ENCODE results near the gene DNM2.

Gene DNM2

DNA sequence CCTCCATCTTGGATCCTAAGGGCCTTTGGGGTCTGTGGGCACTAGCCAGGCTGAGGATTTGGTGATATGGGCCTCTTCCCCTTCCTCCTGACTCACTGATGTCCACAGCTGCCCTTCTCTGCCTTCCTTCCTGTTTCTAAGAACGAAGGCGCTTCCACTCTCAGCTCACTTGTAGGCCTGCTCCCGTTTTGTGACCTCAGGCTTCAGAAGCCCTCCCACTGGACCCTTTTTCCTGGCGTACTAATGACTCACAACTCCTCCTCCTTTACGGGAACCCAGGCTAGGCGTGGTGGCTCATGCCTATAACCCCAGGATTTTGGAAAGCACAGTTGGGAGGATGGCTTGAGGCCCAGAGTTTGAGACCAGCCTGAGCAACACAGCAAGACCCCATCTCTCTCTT lies 62.5 kb downstream of the DNM2 start:
- DNase-seq (ENCODE audit: low read depth) = no peak

DNA sequence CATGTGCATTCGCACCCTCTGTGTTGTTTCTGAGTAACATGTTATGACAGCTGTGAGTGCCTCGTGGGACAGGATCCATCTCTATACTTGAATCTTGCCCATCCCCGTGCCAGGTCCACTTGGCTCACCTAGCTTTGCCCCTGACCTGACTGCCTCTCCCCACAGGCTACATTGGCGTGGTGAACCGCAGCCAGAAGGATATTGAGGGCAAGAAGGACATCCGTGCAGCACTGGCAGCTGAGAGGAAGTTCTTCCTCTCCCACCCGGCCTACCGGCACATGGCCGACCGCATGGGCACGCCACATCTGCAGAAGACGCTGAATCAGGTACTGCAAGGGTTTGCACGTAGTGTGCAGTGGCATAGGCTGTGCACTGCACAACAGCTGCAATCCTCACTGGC lies 64.9 kb downstream of the DNM2 start:
- no peak for DNase-seq (ENCODE audit: low read depth)

DNA sequence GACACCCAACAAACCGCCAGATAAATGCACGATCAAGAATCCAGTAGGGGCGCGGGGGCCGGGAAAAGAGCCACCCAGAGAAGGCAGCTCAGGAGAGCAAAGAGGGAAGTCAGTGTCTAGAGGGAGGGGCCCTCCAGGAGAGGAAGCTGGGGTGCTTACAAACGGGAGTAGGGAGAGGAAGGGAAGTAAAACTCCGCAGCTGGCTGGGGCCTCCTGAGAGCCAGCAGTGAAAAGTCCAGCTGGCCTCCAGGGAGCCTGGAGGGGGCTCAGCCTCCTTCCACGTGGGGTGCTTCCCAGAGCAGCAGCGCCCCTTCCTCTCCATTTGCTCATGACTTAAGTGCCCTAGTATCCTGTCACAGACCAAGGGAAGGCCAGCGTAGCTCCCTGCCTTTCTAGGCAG lies 66.4 kb downstream of the DNM2 start:
- DNase-seq (ENCODE audit: low read depth) = no peak

DNA sequence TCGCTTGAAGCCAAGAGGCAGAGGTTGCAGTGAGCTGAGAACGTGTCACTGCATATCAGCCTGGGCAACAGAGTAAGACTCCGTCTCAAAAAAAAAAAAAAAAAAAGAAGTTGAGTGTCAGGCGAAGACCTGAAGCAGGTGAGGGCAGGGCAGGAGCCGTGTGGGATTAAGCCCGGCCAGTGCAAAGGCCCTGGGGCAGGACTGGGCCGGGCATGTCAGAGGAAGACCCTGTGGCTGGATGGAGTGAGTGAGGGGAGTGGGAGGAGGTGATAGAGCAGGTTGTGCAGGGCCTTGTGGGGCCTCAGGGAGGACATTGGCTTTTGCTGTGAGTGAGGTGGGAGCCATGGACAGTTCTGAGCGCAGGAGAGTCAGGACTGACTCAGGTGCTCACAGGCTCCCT lies 70.3 kb downstream of the DNM2 start:
- DNase-seq (ENCODE audit: low read depth) = no peak

DNA sequence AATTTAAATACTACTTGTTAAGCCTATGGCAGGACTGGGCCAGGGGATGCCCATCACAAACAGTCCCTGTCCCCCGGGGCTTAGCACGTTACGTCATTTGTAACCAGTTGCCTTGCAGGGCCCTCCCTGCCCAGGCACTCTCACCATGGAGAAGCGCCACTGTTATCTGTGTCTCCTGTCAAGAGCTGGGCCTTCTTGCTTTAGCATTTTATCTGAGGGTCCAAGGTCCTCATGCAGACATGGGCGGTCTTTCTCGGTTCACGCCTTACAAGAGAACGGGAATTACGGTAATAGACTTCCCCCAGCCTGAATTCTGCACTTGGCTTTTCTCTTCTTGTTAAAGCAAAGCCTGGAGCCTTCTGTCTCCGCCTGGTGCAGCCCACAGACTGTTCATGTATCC lies 72.0 kb downstream of the DNM2 start:
- DNase-seq (ENCODE audit: low read depth) = no peak

DNA sequence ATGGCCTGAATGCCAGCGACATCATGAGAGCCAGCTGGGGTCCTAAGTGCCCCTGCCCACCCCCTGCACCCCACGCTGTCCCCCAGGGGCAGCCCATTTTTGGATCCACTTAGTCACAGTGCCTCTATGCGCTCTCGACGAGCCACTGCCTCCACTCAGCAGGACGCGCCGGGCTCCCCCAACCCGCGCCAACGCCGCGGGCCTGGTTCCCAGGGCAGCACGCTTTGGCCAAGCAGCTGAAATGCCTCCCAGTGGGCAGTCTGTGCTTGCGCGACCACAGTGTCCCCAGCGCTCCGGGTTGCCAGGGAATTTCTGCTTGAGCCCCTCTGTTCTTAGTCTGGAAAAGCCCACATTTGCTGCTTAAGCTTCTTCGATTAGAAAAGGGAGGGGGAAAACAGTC lies 78.8 kb downstream of the DNM2 start:
- DNase-seq (ENCODE audit: low read depth) = no peak

DNA sequence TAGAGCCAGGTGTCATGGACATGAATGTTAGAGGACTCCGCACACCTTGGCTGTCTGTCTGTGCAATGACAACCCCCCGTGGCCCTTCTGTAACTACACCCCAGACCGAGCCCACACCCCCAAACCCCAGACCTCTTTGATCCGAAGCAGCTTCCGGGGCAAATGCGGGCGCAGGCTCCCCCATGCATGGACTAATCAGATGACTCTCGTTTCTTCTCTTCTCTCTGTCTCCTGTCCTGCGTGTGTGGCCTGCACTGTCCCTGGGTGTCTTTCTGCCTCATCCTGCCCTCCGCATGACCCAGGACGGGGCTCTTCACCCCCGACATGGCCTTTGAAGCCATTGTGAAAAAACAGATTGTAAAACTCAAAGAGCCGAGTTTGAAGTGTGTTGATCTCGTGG lies 79.2 kb downstream of the DNM2 start:
- DNase-seq (ENCODE audit: low read depth) = peak; percentile 12

DNA sequence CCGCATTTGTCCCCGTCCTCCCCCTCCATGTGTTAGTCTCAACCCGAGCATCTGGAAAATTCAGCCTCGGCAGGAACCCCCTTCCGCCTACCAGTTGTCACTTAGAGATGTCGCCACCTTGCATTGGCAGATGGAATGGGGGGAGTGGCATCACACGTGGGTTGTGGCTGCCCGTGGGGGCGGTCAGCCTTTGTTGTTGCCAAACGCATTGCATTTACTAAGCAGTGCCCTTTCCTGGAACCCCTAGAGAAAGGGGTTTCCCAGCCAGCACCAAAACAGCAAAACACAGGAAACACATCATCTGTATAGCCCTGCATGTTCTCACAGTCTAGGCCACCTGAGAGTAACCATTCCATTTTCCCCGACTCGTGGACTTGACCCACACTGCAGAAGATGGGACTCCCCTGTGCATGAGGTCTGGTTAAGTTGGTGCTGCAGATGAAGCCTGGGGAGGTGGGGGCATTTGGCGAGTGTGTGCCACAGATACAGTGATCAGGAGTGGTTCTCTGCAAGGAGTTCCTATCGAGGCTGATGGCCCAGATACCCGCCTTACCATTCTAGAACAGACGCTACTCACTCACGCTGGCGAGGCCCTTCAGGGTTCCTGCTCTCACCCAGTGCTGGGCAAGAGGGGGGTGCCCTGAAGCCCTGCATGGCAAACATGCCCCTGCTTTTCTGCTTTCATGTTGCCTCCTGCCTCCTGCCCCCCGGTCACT lies 79.8 kb downstream of the DNM2 start:
- peak; percentile 79 for DNase-seq (ENCODE audit: low read depth)

DNA sequence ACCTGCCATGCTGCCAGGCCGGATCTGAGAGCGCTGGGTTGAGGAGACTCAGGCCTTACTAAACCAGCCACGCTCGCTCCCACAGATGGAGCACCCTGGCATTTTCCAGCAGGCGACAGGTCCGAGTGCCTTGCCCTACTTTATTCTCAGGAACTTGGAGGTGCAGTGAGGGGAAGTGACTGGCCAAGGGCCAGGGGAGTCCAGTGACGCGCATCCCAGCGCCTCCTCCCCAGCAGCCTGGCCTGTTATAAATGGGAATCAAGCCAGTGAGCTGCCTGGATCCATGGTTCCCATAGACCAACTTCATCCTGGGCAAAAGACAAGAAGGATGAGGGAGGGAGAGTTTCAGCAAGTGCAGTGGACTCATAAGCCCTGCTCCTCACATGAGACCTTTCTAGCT lies 82.6 kb downstream of the DNM2 start:
- no peak for DNase-seq (ENCODE audit: low read depth)

DNA sequence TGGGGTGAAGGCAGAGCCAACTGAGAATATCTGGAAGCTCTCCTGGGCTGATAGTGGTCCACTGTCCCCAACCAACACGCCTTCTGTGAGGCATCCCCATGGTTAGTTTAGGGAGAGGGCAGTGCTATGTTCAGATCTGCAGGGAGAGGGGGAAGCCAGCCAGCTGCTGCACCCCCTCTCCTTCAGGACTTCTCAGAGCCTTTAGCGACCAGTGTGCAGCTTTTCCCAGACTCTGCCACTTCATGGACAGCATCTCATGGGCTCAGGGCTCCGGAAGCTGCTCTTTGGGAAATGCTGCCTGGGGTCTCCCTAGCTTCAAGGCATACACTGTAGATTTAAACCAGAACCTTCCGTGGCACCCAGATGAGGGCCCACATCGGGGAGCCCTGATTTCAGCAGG lies 84.6 kb downstream of the DNM2 start:
- DNase-seq (ENCODE audit: low read depth) = no peak

DNA sequence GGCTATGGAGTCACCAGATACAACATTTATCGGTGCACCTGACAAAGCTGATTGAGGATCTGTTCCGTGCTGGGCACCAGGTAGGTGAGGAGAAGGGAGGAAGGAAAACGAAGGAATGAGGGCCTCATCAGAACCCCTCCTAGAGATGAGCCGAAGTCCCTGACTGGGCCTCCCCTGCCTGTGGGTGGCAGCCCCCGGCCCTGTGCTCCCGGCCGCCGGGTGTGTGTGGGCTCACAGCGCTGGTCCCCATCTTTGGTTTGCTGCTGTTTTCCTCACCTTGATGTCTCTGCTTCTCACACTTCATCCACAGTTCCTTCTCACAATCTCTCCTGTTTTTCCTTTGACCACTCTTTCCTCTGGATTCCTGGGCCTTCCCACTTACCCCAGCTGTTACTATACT lies 85.4 kb downstream of the DNM2 start:
- DNase-seq (ENCODE audit: low read depth) = no peak

DNA sequence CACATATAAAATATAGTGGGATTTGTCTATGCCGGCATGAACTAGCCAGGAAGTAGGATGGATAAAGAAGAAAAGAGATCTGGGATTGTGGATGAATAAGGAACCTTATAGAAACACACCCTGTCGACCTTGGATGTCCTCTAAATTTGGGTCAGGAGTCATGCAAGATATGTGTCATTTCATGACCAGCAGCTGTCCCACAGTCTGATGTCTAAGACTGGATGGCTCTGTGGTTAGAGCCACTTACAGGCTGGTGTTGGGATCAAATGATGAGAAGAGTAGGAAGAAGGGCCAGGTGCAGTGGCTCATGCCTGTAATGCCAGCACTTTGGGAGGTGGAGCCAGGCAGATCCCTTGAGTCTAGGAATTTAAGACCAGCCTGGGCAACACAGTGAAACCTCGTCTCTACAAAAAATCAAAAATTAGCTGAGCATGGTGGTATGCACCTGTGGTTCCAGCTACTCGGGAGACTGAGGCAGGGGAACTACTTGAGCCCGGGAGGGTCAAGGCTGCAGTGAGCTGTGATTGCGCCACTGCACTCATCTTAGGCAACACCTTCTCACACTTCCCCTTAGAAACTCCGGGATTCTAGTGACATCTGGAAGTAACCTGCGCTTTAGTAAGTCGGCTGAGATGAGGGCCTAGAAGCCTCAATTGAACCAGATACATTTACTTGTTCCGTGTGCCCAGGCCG lies 87.3 kb downstream of the DNM2 start:
- no peak for DNase-seq (ENCODE audit: low read depth)

DNA sequence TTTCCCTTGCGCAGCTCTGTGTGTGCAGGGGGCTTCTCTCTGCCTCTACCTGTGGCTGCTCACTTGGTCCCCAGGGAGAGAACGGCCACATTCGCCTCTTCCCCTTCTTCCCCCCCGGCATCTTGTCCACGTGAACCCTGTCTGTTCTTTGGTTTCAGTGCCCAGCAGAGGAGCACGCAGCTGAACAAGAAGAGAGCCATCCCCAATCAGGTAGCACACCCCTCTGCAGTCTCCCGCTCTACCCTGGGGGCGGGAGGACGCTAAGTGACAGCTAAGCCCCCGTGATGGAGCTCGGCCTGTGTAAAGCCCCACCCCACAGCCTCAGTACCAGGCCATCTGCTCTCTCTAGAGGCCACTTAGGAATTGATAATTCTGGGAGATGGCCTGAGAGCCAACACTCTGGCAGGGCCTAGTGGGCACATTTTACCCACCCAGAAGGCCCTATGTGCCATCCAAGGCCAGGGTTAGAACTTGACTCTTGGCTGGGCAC lies 87.9 kb downstream of the DNM2 start:
- DNase-seq (ENCODE audit: low read depth) = no peak

DNA sequence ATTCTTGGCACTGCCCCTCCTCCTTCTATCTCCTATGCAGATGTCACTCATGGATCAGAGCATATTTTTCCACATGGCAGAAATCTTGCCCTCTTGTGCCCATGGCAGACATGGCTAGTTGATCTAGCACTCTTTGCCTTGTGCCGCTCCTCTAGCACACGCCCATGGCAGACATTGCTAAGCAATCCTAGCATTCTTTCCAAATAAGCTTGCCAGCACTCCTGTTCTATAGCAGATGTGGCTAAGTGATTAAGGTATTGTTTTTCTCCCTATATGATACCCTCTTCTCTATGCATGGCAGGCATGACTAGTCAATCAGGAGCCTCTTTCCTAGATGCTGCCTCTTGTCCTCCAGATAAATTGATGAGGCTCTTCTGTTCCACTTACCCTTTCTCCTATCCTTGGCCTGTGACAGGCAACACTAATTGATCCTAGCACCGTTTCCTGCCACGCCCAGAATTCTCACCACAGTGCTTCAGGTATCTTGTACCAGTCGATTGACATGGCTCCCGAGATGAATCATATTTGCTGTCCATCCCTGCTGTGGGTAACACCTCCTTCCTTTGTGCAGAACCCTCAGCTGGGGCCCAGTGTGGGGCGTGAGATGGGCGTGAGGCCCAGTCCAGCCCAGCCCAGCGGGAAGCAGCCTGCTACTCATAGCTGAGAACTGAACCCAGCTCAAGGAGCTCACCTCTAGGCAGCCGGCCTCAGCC lies 91.2 kb downstream of the DNM2 start:
- DNase-seq (ENCODE audit: low read depth) = no peak

DNA sequence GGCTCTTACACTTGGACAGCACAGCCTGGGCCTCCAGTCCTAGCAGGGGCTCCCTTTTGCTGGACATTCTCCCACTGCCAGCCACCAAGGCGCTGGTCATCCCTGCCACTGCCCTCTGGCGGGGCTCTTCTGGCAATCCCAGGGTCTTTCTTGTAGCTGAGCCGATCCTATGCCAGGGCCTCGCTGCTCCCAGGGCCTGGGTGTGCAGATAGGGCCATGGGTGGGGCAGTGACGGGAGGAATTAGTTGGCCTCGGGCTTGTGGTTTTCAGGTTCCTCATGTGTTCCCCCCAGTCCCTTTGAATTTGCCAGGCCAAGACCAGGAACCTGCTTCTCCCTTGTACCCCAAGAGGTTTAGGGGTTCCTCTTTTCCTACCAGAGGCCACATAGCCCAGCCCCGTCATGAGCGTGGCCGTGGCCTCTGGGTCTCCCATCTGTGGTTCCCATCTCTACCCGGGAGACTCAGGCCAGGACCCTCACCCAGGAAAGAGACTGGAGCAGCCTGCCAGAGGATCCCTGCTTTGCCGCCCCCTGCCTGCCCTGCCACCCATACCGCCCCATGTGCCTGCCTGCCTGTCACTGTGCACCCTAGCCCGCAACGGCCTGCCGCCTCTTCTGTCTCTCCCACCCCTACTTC lies 91.9 kb downstream of the DNM2 start:
- DNase-seq (ENCODE audit: low read depth) = no peak

DNA sequence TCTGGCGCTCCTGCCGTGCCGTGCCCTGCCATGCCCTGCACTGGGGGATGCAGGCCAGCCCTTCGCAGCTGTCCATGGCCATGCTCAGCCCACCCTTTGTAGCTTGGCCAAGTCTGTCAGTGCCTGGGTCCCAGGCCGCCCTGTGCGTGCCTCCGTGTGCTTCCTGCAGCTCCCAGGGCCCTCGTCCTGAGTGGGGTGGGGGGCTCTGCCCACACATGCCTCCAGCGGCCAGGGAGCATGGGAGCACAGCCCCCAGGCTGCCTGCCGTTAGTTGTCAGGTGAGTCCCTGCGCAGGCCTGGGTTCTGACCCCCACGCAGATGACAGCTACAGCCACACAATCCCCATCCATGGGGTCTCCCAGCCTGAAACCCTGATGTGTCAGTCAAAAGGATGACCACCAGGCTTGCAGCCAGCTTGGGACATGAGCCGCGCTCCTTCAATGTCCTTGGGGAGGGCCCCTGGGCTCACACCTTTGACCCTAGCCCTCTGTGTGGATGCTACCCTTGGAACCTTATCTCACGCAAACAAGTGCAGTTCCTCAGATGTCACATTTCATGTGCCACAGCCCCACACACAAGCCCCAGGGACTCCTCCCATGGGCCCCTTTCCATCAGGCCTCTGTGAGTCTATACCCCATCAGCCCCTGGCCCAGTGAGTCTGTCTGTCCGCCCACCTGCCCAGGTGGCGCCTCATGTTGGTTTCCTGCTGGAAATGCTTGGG lies 93.7 kb downstream of the DNM2 start:
- DNase-seq (ENCODE audit: low read depth) = no peak

DNA sequence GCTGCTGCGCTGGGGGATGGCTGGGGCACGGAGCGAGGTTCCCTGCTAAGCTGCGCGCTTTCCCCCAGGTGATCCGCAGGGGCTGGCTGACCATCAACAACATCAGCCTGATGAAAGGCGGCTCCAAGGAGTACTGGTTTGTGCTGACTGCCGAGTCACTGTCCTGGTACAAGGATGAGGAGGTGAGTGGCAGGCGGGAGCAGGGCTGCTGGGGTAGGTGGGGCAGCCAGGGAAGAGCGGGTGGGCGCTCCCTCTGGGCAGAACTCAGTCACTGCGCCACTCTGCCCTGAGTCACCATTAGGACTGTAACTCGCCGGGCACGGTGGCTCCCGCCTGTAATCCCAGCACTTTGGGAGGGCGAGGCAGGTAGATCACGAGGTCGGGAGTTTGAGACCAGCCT lies 94.3 kb downstream of the DNM2 start:
- no peak for DNase-seq (ENCODE audit: low read depth)

DNA sequence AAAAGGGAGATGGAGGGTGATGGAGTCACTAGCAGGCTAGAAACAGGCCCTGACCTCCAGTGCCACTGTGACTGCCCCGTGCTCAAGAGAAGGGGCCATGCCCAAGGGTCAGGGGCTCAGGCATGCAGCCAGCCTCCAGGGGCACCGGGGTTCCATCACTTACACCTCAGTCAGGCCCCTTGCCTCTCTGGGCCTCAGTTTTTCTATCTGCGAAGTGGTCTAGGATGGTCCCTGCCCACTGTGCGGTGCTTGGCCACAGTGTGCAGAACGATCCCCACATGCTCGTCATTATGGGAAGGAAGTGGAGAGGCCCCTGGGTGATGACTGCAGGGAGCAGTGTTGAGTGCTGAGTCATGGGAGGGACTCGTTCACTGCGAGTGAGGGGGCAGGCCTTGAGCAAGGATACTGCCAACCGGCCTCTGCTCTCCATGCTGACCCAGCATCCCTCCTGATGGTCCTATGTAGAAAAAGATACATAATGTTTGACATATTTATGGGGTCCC lies 95.1 kb downstream of the DNM2 start:
- peak; percentile 29 for DNase-seq (ENCODE audit: low read depth)

DNA sequence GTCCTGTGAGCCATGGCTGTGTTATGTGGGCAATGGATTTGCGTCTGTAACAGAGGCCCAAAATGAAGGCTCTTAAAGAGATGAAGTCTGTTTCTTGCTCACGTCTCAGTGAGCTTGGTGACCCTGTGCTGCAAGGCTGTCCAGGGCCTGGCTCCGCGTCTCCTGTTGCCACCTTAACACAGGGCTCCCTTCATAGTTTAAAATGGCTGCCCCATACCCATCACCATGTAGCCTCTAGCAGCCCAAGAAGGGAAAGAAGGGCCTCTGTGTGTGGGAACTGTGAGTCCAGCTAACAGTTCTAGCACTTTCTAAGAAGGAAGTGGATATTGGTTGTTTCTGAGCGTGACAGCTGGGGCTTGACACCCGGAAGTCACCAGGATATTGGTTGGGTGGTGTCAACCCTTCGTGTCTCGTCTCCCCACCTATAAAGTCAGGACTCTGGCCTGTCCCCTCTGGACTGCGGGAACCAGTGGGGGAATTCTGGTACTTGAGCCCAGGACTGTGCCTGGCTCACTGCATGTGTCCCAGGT lies 97.2 kb downstream of the DNM2 start:
- no peak for DNase-seq (ENCODE audit: low read depth)

DNA sequence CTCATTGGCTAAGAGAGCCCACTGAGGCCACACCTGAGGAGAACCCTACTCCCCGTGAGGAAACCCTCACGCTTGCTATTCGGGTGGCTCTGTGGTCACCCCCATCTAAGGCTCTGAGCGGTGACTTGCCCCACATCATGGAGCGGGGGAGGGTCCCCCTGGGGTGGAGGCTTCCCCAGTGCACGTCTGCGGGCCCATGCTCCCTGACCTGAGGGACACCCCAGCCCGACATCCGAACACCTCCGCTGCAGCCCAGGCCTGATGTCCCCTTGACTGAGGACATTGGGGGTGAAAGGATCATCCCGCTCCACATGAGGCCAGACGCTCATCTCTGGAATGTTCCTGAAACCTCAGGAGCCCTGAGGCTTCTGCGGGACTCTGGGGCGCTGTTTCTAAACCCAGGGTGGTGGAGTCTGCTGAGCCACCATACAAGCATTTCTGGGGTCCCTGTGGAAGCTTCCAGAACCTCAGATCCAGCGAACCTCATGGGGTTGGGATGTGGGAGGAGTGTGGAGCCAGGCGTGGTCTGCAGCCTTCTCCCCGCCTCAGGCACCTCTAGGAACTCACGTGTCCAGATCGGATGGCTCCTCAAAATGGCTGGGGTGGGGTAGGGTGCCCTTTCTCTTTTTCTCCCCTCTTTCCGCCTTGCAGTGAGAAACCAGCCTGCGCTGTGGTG lies 98.2 kb downstream of the DNM2 start:
- no peak for DNase-seq (ENCODE audit: low read depth)

DNA sequence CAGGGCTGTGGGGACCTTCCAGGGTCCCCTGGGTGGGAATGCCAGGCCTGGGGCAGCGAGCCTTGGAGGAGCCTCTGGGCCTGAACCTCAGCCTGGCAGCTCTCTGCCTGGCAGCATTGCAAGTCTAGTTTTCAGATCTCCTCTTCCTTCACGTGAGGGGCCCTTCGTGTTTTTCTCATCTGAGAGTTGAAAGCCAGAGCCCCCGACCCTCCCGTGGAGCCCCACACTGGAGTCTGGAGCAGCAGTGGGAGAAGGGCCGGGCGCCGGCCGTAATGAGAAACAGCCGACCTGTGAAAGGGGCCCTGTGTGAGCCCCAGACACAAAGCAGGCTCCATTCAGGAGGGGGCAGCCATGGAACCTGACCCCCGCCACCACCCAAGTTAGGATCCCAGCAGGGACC lies 98.8 kb downstream of the DNM2 start:
- no peak for DNase-seq (ENCODE audit: low read depth)
